Subcutaneous preadipocyte (primary cell): ENCODE measurements around the gene TSGA10IP. TPM values are rescaled to one million over a fixed set of nuclear protein-coding genes. Genes with fewer than 3 reads are reported as not detected.

Experiments used
- total RNA-seq: library from RNA; depleted of rRNA; stranded (reverse); fragments of >200 nt; gene quantifications from 2 replicates; pipeline ENCODE4 v1.2.3, GENCODE V29; 2012

The TSGA10IP gene
- total RNA-seq: not detected in 2 replicates

GRCh38 chr11:65945430-65945911, at the start of gene TSGA10IP:
TSS of gene TSGA10IP (plus strand) at chr11:65945480. CDS start at chr11:65945676, 196 bp downstream.

GRCh38 chr11:65900125-65900898, 45.0 kb upstream of the TSGA10IP start, which contains the start of gene FOSL1:
TSS of gene FOSL1 (minus strand) at chr11:65900388. CDS start at chr11:65900339, 49 bp downstream.

GRCh38 chr11:65918211-65919140, 26.8 kb upstream of the TSGA10IP start, which contains the start of gene C11orf68:
TSS of gene C11orf68 (minus strand) at chr11:65919062. CDS start at chr11:65919031, 31 bp downstream.

GRCh38 chr11:65919141-65919572, 26.1 kb upstream of the TSGA10IP start, which contains the start of gene DRAP1:
TSS of gene DRAP1 (plus strand) at chr11:65919426. CDS start at chr11:65919502, 76 bp downstream.

GRCh38 chr11:65961267-65962140, 16.2 kb downstream of the TSGA10IP start, which contains the start of gene SART1:
TSS of gene SART1 (plus strand) at chr11:65961734. CDS start at chr11:65961781, 47 bp downstream.

GRCh38 chr11:66001942-66002647, 56.8 kb downstream of the TSGA10IP start, which contains the start of the genes BANF1 and EIF1AD:
TSS of gene BANF1 (plus strand) at chr11:66002503. CDS start at chr11:66003251, 748 bp downstream.
TSS of gene EIF1AD (minus strand) at chr11:66002157. CDS start at chr11:66000389, 1,768 bp downstream.

Other genes starting within 250 kb of the TSGA10IP start
- 42.6 and 44.5 TPM in 2 replicates for gene KAT5, start 233.2 kb upstream of the TSGA10IP start, total RNA-seq
- gene RNASEH2C, start 224.7 kb upstream of the TSGA10IP start, total RNA-seq: 33.0 and 38.6 TPM in 2 replicates
- gene AP5B1, start 164.5 kb upstream of the TSGA10IP start, total RNA-seq: 12.9 and 14.3 TPM in 2 replicates
- gene OVOL1, start 158.4 kb upstream of the TSGA10IP start, total RNA-seq: not detected in 2 replicates
- gene SNX32, start 111.5 kb upstream of the TSGA10IP start, total RNA-seq: 1.2 and 2.9 TPM in 2 replicates
- 768 and 957 TPM in 2 replicates for gene CFL1, start 87.3 kb upstream of the TSGA10IP start, total RNA-seq
- gene MUS81, start 85.0 kb upstream of the TSGA10IP start, total RNA-seq: 38.2 and 65.9 TPM in 2 replicates
- gene EFEMP2, start 72.7 kb upstream of the TSGA10IP start, total RNA-seq: 38.3 and 39.7 TPM in 2 replicates
- under 0.01 TPM in 1 of 2 replicates, not detected in the other for gene CTSW, start 65.6 kb upstream of the TSGA10IP start, total RNA-seq
- gene FIBP, start 57.0 kb upstream of the TSGA10IP start, total RNA-seq: 241 and 303 TPM in 2 replicates
- 53.4 and 63.9 TPM in 2 replicates for gene CCDC85B, start 54.8 kb upstream of the TSGA10IP start, total RNA-seq
- gene FOSL1, start 45.1 kb upstream of the TSGA10IP start, total RNA-seq: 42.3 and 103 TPM in 2 replicates
- gene C11orf68, start 26.4 kb upstream of the TSGA10IP start, total RNA-seq: 35.6 and 38.1 TPM in 2 replicates
- 370 and 389 TPM in 2 replicates for gene DRAP1, start 26.1 kb upstream of the TSGA10IP start, total RNA-seq
- 34.2 and 34.8 TPM in 2 replicates for gene SART1, start 16.3 kb downstream of the TSGA10IP start, total RNA-seq
- 28.7 and 37.3 TPM in 2 replicates for gene EIF1AD, start 56.7 kb downstream of the TSGA10IP start, total RNA-seq
- 22.9 and 27.9 TPM in 2 replicates for gene BANF1, start 57.0 kb downstream of the TSGA10IP start, total RNA-seq
- gene CST6, start 66.5 kb downstream of the TSGA10IP start, total RNA-seq: 0.20 TPM in 1 of 2 replicates, not detected in the other
- 0.78 TPM in 1 of 2 replicates, not detected in the other for gene CATSPER1, start 81.0 kb downstream of the TSGA10IP start, total RNA-seq
- gene GAL3ST3, start 103.7 kb downstream of the TSGA10IP start, total RNA-seq: not detected in 2 replicates
- gene SF3B2, start 106.9 kb downstream of the TSGA10IP start, total RNA-seq: 154 and 157 TPM in 2 replicates
- gene PACS1, start 124.8 kb downstream of the TSGA10IP start, total RNA-seq: 15.8 and 21.3 TPM in 2 replicates